Fibroblast of the aortic adventitia (primary cell): Measurements from ENCODE around the gene PREX1. TPM values are rescaled to one million over a fixed set of nuclear protein-coding genes. Genes with fewer than 3 reads are reported as not detected.

Experiments used
- DNase-seq: peaks from one replicate; pipeline ENCODE4 v3.0.0-alpha.2; 2010; ENCODE audit warnings: low read depth
- H3K4me3 ChIP-seq: 2 replicates; pipeline ENCODE4 v1.5.1; 2011; ENCODE audit warnings: low read depth, mild to moderate bottlenecking, control low read depth, low read length, moderate library complexity
- total RNA-seq: library from RNA; depleted of rRNA; stranded (reverse); fragments of >200 nt; gene quantifications from 2 replicates; pipeline ENCODE4 v1.2.3, GENCODE V29; 2012; ENCODE audit warnings: low replicate concordance
- TF ChIP-seq, protein P1 (sequence below): IDR thresholded peaks from 2 replicates; pipeline ENCODE4 v1.5.1; 2011; ENCODE audit warnings: mild to moderate bottlenecking, low read length, control low read depth, inconsistent platforms; ENCODE audit not compliant: insufficient read depth

The PREX1 gene
- total RNA-seq, 1 donor, result 13.0 TPM

DNA sequence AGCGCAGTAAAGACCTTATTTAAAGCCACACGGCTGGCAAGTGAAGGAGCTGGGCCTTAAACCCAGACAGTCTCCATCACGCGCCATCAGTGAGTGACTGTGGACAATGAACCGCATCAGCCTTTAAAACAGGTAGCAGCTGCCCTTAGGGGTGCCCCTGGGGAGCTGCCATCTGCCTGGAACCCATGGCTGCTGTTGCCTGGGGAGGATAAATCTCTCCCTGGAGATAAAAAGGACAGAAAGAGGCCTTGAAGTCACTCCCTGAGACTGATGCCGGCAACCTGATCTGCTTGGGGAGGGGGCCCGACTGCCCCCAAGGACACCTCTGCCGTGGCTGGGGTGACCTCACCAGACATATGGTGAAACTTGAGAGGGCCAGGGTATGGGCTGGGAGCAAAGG is 73.5 kb downstream of the PREX1 start:
- H3K4me3 ChIP-seq, result no peak overlapping the region
- TF ChIP-seq, protein P1, sequence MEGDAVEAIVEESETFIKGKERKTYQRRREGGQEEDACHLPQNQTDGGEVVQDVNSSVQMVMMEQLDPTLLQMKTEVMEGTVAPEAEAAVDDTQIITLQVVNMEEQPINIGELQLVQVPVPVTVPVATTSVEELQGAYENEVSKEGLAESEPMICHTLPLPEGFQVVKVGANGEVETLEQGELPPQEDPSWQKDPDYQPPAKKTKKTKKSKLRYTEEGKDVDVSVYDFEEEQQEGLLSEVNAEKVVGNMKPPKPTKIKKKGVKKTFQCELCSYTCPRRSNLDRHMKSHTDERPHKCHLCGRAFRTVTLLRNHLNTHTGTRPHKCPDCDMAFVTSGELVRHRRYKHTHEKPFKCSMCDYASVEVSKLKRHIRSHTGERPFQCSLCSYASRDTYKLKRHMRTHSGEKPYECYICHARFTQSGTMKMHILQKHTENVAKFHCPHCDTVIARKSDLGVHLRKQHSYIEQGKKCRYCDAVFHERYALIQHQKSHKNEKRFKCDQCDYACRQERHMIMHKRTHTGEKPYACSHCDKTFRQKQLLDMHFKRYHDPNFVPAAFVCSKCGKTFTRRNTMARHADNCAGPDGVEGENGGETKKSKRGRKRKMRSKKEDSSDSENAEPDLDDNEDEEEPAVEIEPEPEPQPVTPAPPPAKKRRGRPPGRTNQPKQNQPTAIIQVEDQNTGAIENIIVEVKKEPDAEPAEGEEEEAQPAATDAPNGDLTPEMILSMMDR, result no peak
- no peak for DNase-seq

DNA sequence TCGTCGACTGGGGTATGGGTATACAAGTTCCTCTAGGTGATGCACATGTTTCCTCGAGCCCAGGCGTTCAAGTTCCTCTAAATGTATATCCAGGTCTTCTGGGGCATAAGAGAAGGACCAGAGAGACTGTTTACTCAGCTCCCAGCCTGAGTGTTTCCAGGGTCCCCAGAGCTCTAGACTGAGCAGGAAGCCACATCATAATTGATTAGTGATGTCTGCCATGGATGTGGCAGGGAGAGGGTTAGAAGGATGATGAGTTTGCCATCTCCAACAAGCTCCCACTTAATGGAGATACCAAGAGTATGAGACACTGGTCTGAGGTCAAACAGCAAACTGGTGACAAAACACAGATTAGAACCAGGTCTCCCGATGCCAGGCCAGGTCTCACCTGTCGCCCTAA is 74.8 kb downstream of the PREX1 start:
- TF ChIP-seq, protein P1, result no peak
- no peak for DNase-seq
- H3K4me3 ChIP-seq, result no peak overlapping the region

DNA sequence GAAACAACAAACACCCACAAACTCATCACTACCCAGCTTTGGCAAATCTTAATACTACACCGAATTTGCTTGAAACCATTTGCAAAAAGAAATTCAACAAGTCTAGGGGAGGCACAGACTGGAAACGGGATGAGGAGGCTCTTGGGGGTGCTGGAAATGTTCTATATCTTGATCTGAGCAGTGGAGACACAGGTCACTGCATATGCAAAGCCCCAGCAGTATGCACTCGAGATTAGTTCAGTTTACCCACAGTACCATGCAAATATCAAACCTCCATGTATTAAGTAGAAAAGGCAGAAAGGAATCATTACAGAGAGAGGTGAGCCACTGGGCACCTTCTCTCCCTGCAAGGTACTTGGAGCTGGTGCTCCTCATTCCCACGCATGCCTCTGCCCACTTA is 75.9 kb downstream of the PREX1 start:
- DNase-seq, result no peak

DNA sequence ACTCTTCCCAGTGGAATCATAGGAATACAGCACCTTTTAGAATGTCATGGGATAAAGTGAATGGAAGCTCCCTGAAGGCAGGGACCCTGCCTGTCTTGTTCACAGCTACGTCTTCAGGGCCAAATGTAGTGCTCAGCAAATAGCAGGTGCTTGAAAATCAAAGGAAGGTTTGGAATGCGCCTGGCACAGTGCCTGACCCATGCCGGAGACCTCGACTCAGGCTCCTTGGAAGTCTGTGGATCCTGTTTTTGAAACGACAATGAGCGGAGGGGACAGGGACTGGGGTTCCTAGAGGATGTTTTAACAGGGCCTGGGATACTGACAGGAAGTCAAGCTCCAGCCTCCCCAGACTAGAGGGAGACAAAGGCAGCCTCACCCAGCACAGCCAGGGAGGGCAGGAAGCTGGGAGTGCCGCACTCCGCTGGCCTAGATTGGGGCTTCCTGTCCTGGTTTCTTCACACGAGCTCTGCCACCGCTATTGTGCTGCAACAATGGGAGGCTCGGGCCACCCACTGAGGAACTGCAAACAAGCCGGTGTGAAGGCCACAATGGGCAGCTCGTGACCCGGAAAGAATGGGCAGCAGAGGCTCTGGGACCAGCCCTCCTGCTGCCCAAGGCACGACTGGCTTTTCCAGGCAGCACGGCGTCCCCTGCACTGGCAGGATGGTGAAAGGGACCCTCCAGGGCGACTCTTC is 76.7 kb downstream of the PREX1 start:
- TF ChIP-seq, protein P1, result no peak
- DNase-seq, result no peak
- no peak overlapping the region for H3K4me3 ChIP-seq

More for the DNA sequence above, 75.9 kb downstream of the PREX1 start:
- H3K4me3 ChIP-seq, result no peak overlapping the region
- TF ChIP-seq, protein P1, result no peak

DNA sequence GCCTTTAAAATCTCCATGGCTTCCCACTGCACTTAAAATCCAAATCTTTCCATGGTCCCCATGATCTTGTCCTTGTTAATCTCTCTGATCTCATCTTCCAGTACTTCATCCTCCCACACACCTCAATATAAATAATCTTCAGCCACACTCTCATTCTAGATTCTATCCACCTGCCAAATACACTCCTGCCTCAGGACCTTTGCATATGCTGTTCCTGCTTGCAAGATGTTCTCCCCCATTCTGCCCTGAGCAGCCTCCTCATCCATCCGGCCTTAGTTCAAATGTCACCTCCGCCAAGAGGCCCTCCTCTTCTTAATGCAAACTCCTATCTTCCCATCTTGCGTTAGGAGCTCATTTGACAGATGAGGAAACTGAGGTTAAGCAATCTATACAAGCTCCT is 77.4 kb downstream of the PREX1 start:
- H3K4me3 ChIP-seq, result no peak overlapping the region
- DNase-seq, result no peak
- TF ChIP-seq, protein P1, result no peak

DNA sequence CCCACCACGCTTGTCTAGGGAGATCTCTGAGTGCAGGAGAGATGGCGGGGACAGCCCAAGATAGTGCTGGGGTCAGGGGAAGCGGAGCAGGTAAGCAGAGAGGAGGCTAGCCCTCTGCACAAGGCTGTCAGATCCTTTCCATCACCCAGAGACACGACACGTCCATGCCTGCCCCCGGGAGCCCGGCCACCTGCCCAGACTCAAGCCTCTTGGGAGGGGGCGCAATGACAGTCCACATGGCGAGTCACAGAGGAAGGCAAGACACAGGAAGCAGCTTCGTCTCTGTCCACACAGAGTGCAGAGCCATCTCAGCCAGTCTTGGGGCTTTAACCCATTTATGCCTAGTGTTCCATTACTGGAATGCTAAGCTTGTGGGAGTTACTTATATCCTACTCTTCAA is 78.4 kb downstream of the PREX1 start:
- DNase-seq, result no peak
- TF ChIP-seq, protein P1, result no peak
- H3K4me3 ChIP-seq, result no peak overlapping the region

DNA sequence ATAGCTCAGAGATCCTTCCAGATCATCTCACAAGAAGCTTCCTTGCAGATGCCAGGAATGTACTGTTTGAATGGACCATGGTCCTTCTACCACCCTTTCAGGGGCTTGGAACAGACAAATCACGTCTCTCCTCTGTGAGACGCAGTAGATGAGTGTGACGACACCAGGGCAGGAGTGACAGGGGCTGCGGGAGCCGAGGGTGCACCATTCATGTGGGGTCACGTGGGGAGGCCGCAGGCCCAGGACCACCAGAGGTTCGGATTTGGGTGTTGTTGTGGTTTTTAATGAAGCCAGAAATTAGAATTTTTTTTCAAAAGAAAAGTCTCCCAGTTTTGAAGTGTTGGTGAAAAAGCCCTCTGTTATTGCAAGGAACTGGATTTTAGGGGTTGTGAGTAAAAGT is 79.2 kb downstream of the PREX1 start:
- no peak for DNase-seq
- H3K4me3 ChIP-seq, result no peak overlapping the region
- TF ChIP-seq, protein P1, result no peak
